HepG2 (cell line): ENCODE results near the gene FOXN3. TPM values are rescaled to one million over a fixed set of nuclear protein-coding genes. Genes with fewer than 3 reads are reported as not detected.

Source experiments
- ATAC-seq: fragments of 200-7000 bp; cut with Tn5 transposase; 3 replicates; pipeline ENCODE4 v1.9.1; 2020; ENCODE audit warnings: mild to moderate bottlenecking, moderate library complexity
- BruUV-seq: library from RNA; stranded (reverse); fragments of 400-500 nt; replicated peaks from 2 replicates; lab custom pipeline; 2021; lab: Mats Ljungman, UMichigan
- CTCF ChIA-PET: fragments of 300-600 bp; formaldehyde crosslinking; extraction: SDS; loops from one replicate; lab custom pipeline; 2021; ENCODE audit warnings: low total read pairs, inconsistent platforms, low intra/inter-chr PET ratio; lab: Yijun Ruan, JAX
- POLR2A ChIA-PET: fragments of 350-600 bp; sonication (Branson Sonifier 250); formaldehyde crosslinking; loops from one replicate; lab custom pipeline; 2020; ENCODE audit warnings: antibody characterized with exemption, inconsistent platforms; lab: Yijun Ruan, JAX
- DNase-seq: peaks from one replicate; pipeline ENCODE4 v3.0.0-alpha.2; 2015; ENCODE audit warnings: low spot score
- FAIRE-seq: peaks from 3 replicates; lab custom pipeline; 2011; peaks lifted over from hg19 to GRCh38; lab: Jason Lieb, UNC
- H2AFZ ChIP-seq: one replicate; pipeline ENCODE4 v1.6.1; 2011; ENCODE audit warnings: low read length, inconsistent platforms
- H3K27ac ChIP-seq: fragments of 300-600 bp; 3 replicates; pipeline ENCODE4 v1.8.0; 2011; ENCODE audit warnings: mixed run types, mild to moderate bottlenecking, mixed read lengths, low read length, inconsistent platforms; ENCODE audit not compliant: insufficient read depth; ENCODE audit errors: extremely low read length
- H3K27me3 ChIP-seq, 2 experiments: fragments of 200-600 bp in 1 of 2; 2 replicates in 1 of 2; 3 replicates in 1 of 2; pipeline versions ENCODE4 v1.6.0 to v1.8.0; 2011; ENCODE audit warnings: low read length in 2 of 2, mild to moderate bottlenecking in 2 of 2, moderate library complexity in 2 of 2, inconsistent platforms in 1 of 2; ENCODE audit not compliant: insufficient read depth in 2 of 2, control insufficient read depth in 1 of 2
- H3K36me3 ChIP-seq, 2 experiments: fragments of 200-600 bp in 1 of 2; replicated peaks in 1 of 2; 2 replicates in 1 of 2; 3 replicates in 1 of 2; pipeline versions ENCODE4 v1.5.1 to v1.8.0; 2011; ENCODE audit warnings: low read length in 2 of 2, inconsistent platforms in 1 of 2; ENCODE audit not compliant: insufficient read depth in 2 of 2, control insufficient read depth in 1 of 2
- H3K4me1 ChIP-seq: 2 replicates; pipeline ENCODE4 v1.5.1; 2012; ENCODE audit warnings: low read length, inconsistent platforms; ENCODE audit not compliant: insufficient read depth
- H3K4me2 ChIP-seq: 2 replicates; pipeline ENCODE4 v1.6.0; 2011; ENCODE audit warnings: low read depth, low read length, inconsistent platforms
- H3K4me3 ChIP-seq, 3 experiments: fragments of 200-600 bp in 1 of 3; sonication (generic), shearing (Covaris generic) in 1 of 3; replicated peaks in 1 of 3; 2 replicates each; pipeline ENCODE4 v1.5.1; 2011 to 2016; ENCODE audit warnings: low read length in 3 of 3, inconsistent platforms in 2 of 3, low read depth in 2 of 3, mild to moderate bottlenecking in 2 of 3, control low read depth in 1 of 3, mixed read lengths in 1 of 3; ENCODE audit not compliant: insufficient read depth in 1 of 3
- H3K79me2 ChIP-seq: one replicate; pipeline ENCODE4 v1.6.1; 2011; ENCODE audit warnings: low read length, inconsistent platforms; ENCODE audit not compliant: insufficient read depth
- H3K9ac ChIP-seq: 2 replicates; pipeline ENCODE4 v1.6.0; 2011; ENCODE audit warnings: mild to moderate bottlenecking, low read depth, low read length, inconsistent platforms; ENCODE audit not compliant: insufficient read depth
- H3K9me3 ChIP-seq: 2 replicates; pipeline ENCODE4 v1.5.1; 2012; ENCODE audit warnings: mild to moderate bottlenecking, low read length
- H4K20me1 ChIP-seq: 2 replicates; pipeline ENCODE4 v1.6.0; 2011; ENCODE audit warnings: inconsistent platforms, mild to moderate bottlenecking, low read length, moderate library complexity; ENCODE audit not compliant: insufficient read depth
- CCDC6 ChIP-seq: sonication (generic); formaldehyde crosslinking; IDR thresholded peaks from 2 replicates; pipeline ENCODE4 v1.8.1; 2022; ENCODE audit warnings: mild to moderate bottlenecking, missing genetic modification reagents, moderate library complexity
- CSRNP2 ChIP-seq: sonication (generic); formaldehyde crosslinking; conservative IDR thresholded peaks from 2 replicates; pipeline ENCODE4 v1.8.0; 2022; ENCODE audit warnings: low read depth, missing genetic modification reagents
- FOXJ3 ChIP-seq: sonication (generic); formaldehyde crosslinking; IDR thresholded peaks from 2 replicates; pipeline ENCODE4 v1.4.0; 2020; ENCODE audit warnings: missing genetic modification reagents, mild to moderate bottlenecking, borderline replicate concordance
- HES4 ChIP-seq: sonication (generic); formaldehyde crosslinking; IDR thresholded peaks from 2 replicates; pipeline ENCODE4 v1.9.0; 2021; ENCODE audit warnings: mild to moderate bottlenecking, missing genetic modification reagents, borderline replicate concordance
- MEIS1 ChIP-seq: sonication (generic); formaldehyde crosslinking; IDR thresholded peaks from 2 replicates; pipeline ENCODE4 v1.9.0; 2021; ENCODE audit warnings: mild to moderate bottlenecking, missing genetic modification reagents, moderate library complexity, borderline replicate concordance
- PAWR ChIP-seq: sonication (generic); formaldehyde crosslinking; IDR thresholded peaks from 2 replicates; pipeline ENCODE4 v1.4.0; 2020; ENCODE audit warnings: missing genetic modification reagents, mild to moderate bottlenecking, borderline replicate concordance
- RAD51 ChIP-seq: fragments of 450-650 bp; IDR thresholded peaks from 2 replicates; pipeline ENCODE4 v1.6.1; 2016; ENCODE audit warnings: borderline replicate concordance
- SKI ChIP-seq: fragments of 450-650 bp; IDR thresholded peaks from one replicate; pipeline ENCODE4 v1.6.1; 2018; ENCODE audit warnings: mild to moderate bottlenecking; ENCODE audit not compliant: partially characterized antibody
- ZBTB49 ChIP-seq: sonication (generic); formaldehyde crosslinking; IDR thresholded peaks from 2 replicates; pipeline ENCODE4 v1.4.0; 2020; ENCODE audit warnings: missing genetic modification reagents, borderline replicate concordance
- ZFP36L2 ChIP-seq: sonication (generic); formaldehyde crosslinking; IDR thresholded peaks from 2 replicates; pipeline ENCODE4 v1.4.0; 2020; ENCODE audit warnings: missing genetic modification reagents
- ZMYM2 ChIP-seq: sonication (generic); formaldehyde crosslinking; IDR thresholded peaks from 2 replicates; pipeline ENCODE4 v1.8.0; 2022; ENCODE audit warnings: mild to moderate bottlenecking, missing genetic modification reagents
- ZNF142 ChIP-seq: sonication (generic); formaldehyde crosslinking; IDR thresholded peaks from 2 replicates; pipeline ENCODE4 v1.4.0; 2020; ENCODE audit warnings: missing genetic modification reagents
- ZNF691 ChIP-seq: sonication (generic); formaldehyde crosslinking; IDR thresholded peaks from 2 replicates; pipeline ENCODE4 v1.4.0; 2020; ENCODE audit warnings: missing genetic modification reagents, low read depth, mild to moderate bottlenecking, borderline replicate concordance
- WGBS: methylation state at CpG from one replicate; pipeline ENCODE4 v1.1.6; 2017; ENCODE audit warnings: low lambda C conversion rate; 5-methylcytosine and 5-hydroxymethylcytosine counted together
- in situ Hi-C: cut with HindIII; loops from 2 replicates; pipeline ENCODE4 v1.10.0; 2017; ENCODE audit warnings: low pct_unique_long_range_greater_than_20kb; ENCODE audit not compliant: extremely low pct_ligation_motif_present
- intact Hi-C: fragments of 100-400 bp; cut with micrococcal nuclease; formaldehyde crosslinking; loops from one replicate; pipeline ENCODE4 v1.10.0; 2022; ENCODE audit not compliant: unreplicated experiment
- polyA plus RNA-seq, 8 experiments: library from polyadenylated mRNA; depleted of rRNA in 3 of 8; stranded (reverse) in 7 of 8; unstranded in 1 of 8; fragments of >200 nt; fragmentation: Illumina TruSeq in 4 of 8; extraction: Trizol in 4 of 8; gene quantifications; 2 replicates each; pipeline versions ENCODE4 v1.2.1 to v1.2.3, GENCODE V29; 2011 to 2016; ENCODE audit warnings: low read depth in 4 of 8, missing spikeins in 1 of 8, mixed read lengths in 1 of 8; ENCODE audit not compliant: insufficient read depth in 1 of 8
- total RNA-seq, 5 experiments: library from RNA; depleted of rRNA; stranded (reverse); fragments of >200 nt; fragmentation: Illumina TruSeq; extraction: Trizol; gene quantifications; 2 replicates each; pipeline ENCODE4 v1.2.3, GENCODE V29; 2016; ENCODE audit warnings: low read depth in 1 of 5

The FOXN3 gene
- total and polyA plus RNA-seq, 2 of the 13 experiments (the other 11 are each of a cell fraction or from before 2014, with no cell fraction given): 32.4 to 70.2 TPM

GRCh38 chr14:89331398-89331797, 85.6 kb downstream of the FOXN3 start:
- ATAC-seq (no peak), FAIRE-seq (no peak), DNase-seq (no peak)
- Histone ChIP-seq H4K20me1 (peaks cover 8% of the 10 kb centered on the region; the same call in 1 of the 2 replicates), H3K36me3 (peaks cover 12 to 20% of the 10 kb centered on the region in 2 experiments), H2AFZ (no peak overlapping the region), H3K79me2 (peaks cover 72% of the 10 kb centered on the region), H3K27me3 (no peaks in the 10 kb centered on the region), H3K4me1 (peaks cover 68% of the 10 kb centered on the region), H3K9ac (no peak overlapping the region), H3K9me3 (no peaks in the 10 kb centered on the region), H3K27ac (no peak overlapping the region), H3K4me2 (no peak overlapping the region), H3K4me3 (no peak overlapping the region)
- intact Hi-C loops: no loop called here
- ChIA-PET POLR2A (no interaction called here), CTCF (no interaction called here)
- TF ChIP-seq ZMYM2 (CRISPR knock-in tag) (no peak), RAD51 (no peak), MEIS1 (CRISPR knock-in tag) (no peak), ZBTB49 (CRISPR knock-in tag) (no peak), ZFP36L2 (CRISPR knock-in tag) (no peak), CCDC6 (no peak), CSRNP2 (CRISPR knock-in tag) (no peak), SKI (no peak), HES4 (no peak), FOXJ3 (CRISPR knock-in tag) (no peak), ZNF691 (CRISPR knock-in tag) (no peak), PAWR (CRISPR knock-in tag) (no peak), ZNF142 (CRISPR knock-in tag) (no peak)
- BruUV-seq: no TSS peak
- 92% methylated on average over 5 of the region's 5 CpGs for WGBS
- in situ Hi-C loops: no loop called here
